Ascending aorta (tissue), 2 donors: ENCODE measurements around the gene BRF1. TPM values are rescaled to one million over a fixed set of nuclear protein-coding genes. Genes with fewer than 3 reads are reported as not detected.
A peak's percentile ranks its signal among the peaks of the same experiment; 100 is the strongest.

ENCODE experiments used
- DNase-seq, 2 donors: peaks; one replicate each; pipeline ENCODE4 v3.0.0-alpha.2; 2019; ENCODE audit warnings: low spot score in 2 of 2
- H3K27ac ChIP-seq, 2 donors: fragments of 200-600 bp; sonication (generic); one replicate each; pipeline ENCODE4 v1.5.1; 2016 to 2017; ENCODE audit warnings: mild to moderate bottlenecking in 1 of 2
- H3K27me3 ChIP-seq: fragments of 200-600 bp; sonication (generic); one replicate; pipeline ENCODE4 v1.5.1; 2017
- H3K36me3 ChIP-seq, 2 donors: fragments of 200-600 bp; sonication (generic); one replicate each; pipeline ENCODE4 v1.5.1; 2016
- H3K4me1 ChIP-seq, 2 donors: fragments of 200-600 bp; sonication (generic); one replicate each; pipeline ENCODE4 v1.5.1; 2016 to 2017; ENCODE audit warnings: mild to moderate bottlenecking in 1 of 2
- H3K4me3 ChIP-seq, 2 donors: fragments of 200-600 bp; sonication (generic); one replicate each; pipeline ENCODE4 v1.5.1; 2016 to 2017; ENCODE audit warnings: mild to moderate bottlenecking in 1 of 2
- H3K9me3 ChIP-seq, 2 donors: fragments of 200-600 bp; sonication (generic); one replicate each; pipeline ENCODE4 v1.5.1; 2016
- CTCF ChIP-seq, 3 experiments: fragments of 200-600 bp in 2 of 3; fragments of 450-650 bp in 1 of 3; sonication (generic) in 2 of 3; IDR thresholded peaks; one replicate each; pipeline ENCODE4 v1.5.1; 2016 to 2019; ENCODE audit warnings: antibody characterized with exemption in 3 of 3, mild to moderate bottlenecking in 1 of 3, moderate library complexity in 1 of 3
- intact Hi-C: fragments of 100-400 bp; cut with DNase I; formaldehyde crosslinking; loops from one replicate; pipeline ENCODE4 v1.15.1; 2023
- total RNA-seq: library from RNA; depleted of rRNA; stranded (reverse); fragments of >200 nt; gene quantifications from one replicate; pipeline ENCODE4 v1.1.0, GENCODE V29; 2016

BRF1 gene
- total RNA-seq, 1 donor from 2014 or later = 60.9 TPM

- no peak for TF ChIP-seq CTCF (IDR thresholded peaks at IDR 0.05)
- Histone ChIP-seq H3K9me3 (no peaks in the 10 kb centered on the region), H3K4me3 (peak overlapping the region; percentile 12 to 35), H3K4me1 (peaks cover 0 to 11% of the 10 kb centered on the region in 2 donors), H3K27ac (no peak overlapping the region), H3K36me3 (no peaks in the 10 kb centered on the region), H3K27me3 (peaks cover 8% of the 10 kb centered on the region)
- intact Hi-C loops = no loop called here
- no peak for DNase-seq
Measured at GRCh38 chr14:105196265-105196960, 104.4 kb downstream of the BRF1 start.

GRCh38 chr14:105195522-105196264 lies 105.1 kb downstream of the BRF1 start:
- no peaks in the 10 kb centered on the region for H3K36me3 ChIP-seq
- H3K27me3 ChIP-seq = peaks cover 8% of the 10 kb centered on the region
- H3K4me3 ChIP-seq = no peak overlapping the region
- H3K4me1 ChIP-seq = peaks cover 0 to 11% of the 10 kb centered on the region in 2 donors
- H3K27ac ChIP-seq = no peak overlapping the region
- no peak for TF ChIP-seq CTCF (IDR thresholded peaks at IDR 0.05)
- intact Hi-C loops = no loop called here
- H3K9me3 ChIP-seq = no peaks in the 10 kb centered on the region
- DNase-seq = no peak

- H3K27ac ChIP-seq = no peak overlapping the region
- peaks cover 8% of the 10 kb centered on the region for H3K27me3 ChIP-seq
- H3K4me1 ChIP-seq = peaks cover 0 to 11% of the 10 kb centered on the region in 2 donors
- intact Hi-C loops = no loop called here
- H3K4me3 ChIP-seq = no peak overlapping the region
- no peak for TF ChIP-seq CTCF (IDR thresholded peaks at IDR 0.05)
- H3K9me3 ChIP-seq = no peaks in the 10 kb centered on the region
- no peaks in the 10 kb centered on the region for H3K36me3 ChIP-seq
- DNase-seq = no peak
Measured at GRCh38 chr14:105195051-105195450, 105.8 kb downstream of the BRF1 start.

- DNase-seq = no peak
- Histone ChIP-seq H3K27ac (no peak overlapping the region), H3K27me3 (peaks cover under 1% of the 10 kb centered on the region), H3K9me3 (no peaks in the 10 kb centered on the region), H3K36me3 (no peaks in the 10 kb centered on the region), H3K4me1 (peaks cover 0 to 11% of the 10 kb centered on the region in 2 donors), H3K4me3 (no peak overlapping the region)
- no peak for TF ChIP-seq CTCF (IDR thresholded peaks at IDR 0.05)
- intact Hi-C loops = no loop called here
Measured at GRCh38 chr14:105193916-105194782, 106.7 kb downstream of the BRF1 start.

- Histone ChIP-seq H3K4me1 (peaks cover 0 to 11% of the 10 kb centered on the region in 2 donors), H3K9me3 (peaks cover 0 to 3% of the 10 kb centered on the region in 2 donors), H3K27ac (no peak overlapping the region), H3K27me3 (no peaks in the 10 kb centered on the region), H3K36me3 (no peaks in the 10 kb centered on the region), H3K4me3 (no peak overlapping the region)
- TF ChIP-seq CTCF (IDR thresholded peaks at IDR 0.05) = no peak
- DNase-seq = no peak
- intact Hi-C loops = no loop called here
Measured at GRCh38 chr14:105192866-105193731, 107.7 kb downstream of the BRF1 start.
